H1 (cell line): ENCODE measurements around the gene HGD. TPM values are rescaled to one million over a fixed set of nuclear protein-coding genes. Genes with fewer than 3 reads are reported as not detected.

Source experiments
- CTCF ChIA-PET: fragments of 300-600 bp; sonication (Branson Sonifier 250); formaldehyde crosslinking; loops from one replicate; lab custom pipeline; 2021; ENCODE audit not compliant: partially characterized antibody; lab: Charles Lee
- POLR2A ChIA-PET: fragments of 300-600 bp; sonication (Branson Sonifier 250); formaldehyde crosslinking; loops from one replicate; lab custom pipeline; 2021; ENCODE audit warnings: inconsistent platforms; ENCODE audit not compliant: partially characterized antibody; lab: Charles Lee
- DNase-seq, 2 experiments: peaks; one replicate each; pipeline versions ENCODE4 v3.0.0 to v3.0.0-alpha.2; 2010 to 2022; ENCODE audit warnings: low spot score in 2 of 2, low read depth in 1 of 2, mixed read lengths in 1 of 2
- FAIRE-seq: peaks from 2 replicates; lab custom pipeline; 2011; peaks lifted over from hg19 to GRCh38; lab: Jason Lieb, UNC
- H2AFZ ChIP-seq: 2 replicates; pipeline ENCODE4 v1.8.1; 2012; ENCODE audit warnings: low read length, inconsistent platforms
- H2AK5ac ChIP-seq: 2 replicates; pipeline ENCODE4 v1.6.1; 2013; ENCODE audit warnings: low read depth, low read length
- H2BK120ac ChIP-seq: replicated peaks from 2 replicates; pipeline ENCODE3; 2013; ENCODE audit warnings: low read depth, low read length, inconsistent platforms
- H2BK12ac ChIP-seq: 2 replicates; pipeline ENCODE4 v1.6.1; 2013; ENCODE audit warnings: low read depth, low read length
- H2BK15ac ChIP-seq: 2 replicates; pipeline ENCODE4 v1.6.1; 2013; ENCODE audit warnings: low read length
- H2BK20ac ChIP-seq: 2 replicates; pipeline ENCODE4 v1.6.1; 2013; ENCODE audit warnings: low read length
- H2BK5ac ChIP-seq: 2 replicates; pipeline ENCODE4 v1.6.1; 2013; ENCODE audit warnings: low read depth, low read length
- H3K14ac ChIP-seq: 2 replicates; pipeline ENCODE4 v1.6.1; 2013; ENCODE audit warnings: inconsistent platforms; ENCODE audit not compliant: insufficient read length
- H3K18ac ChIP-seq: 2 replicates; pipeline ENCODE4 v1.6.1; 2013; ENCODE audit warnings: low read length; ENCODE audit errors: extremely low read depth
- H3K23ac ChIP-seq: 2 replicates; pipeline ENCODE4 v1.6.1; 2013; ENCODE audit warnings: inconsistent platforms; ENCODE audit not compliant: insufficient read length
- H3K23me2 ChIP-seq: 2 replicates; pipeline ENCODE4 v1.6.1; 2013; ENCODE audit warnings: low read depth, low read length
- H3K27ac ChIP-seq: 2 replicates; pipeline ENCODE4 v1.6.1; 2011; ENCODE audit warnings: low read depth, low read length, inconsistent platforms
- H3K27me3 ChIP-seq, 4 experiments: replicated peaks in 1 of 4; 1 replicate in 1 of 4; 2 replicates in 3 of 4; pipeline versions ENCODE4 v1.6.1 to v1.8.1; 2011 to 2013; ENCODE audit warnings: low read length in 3 of 4, mild to moderate bottlenecking in 3 of 4, inconsistent platforms in 2 of 4, mixed read lengths in 2 of 4, moderate library complexity in 1 of 4; ENCODE audit not compliant: control insufficient read depth in 3 of 4, insufficient read depth in 3 of 4; ENCODE audit errors: extremely low read depth in 1 of 4
- H3K36me3 ChIP-seq, 4 experiments: 2 replicates each; pipeline versions ENCODE4 v1.6.1 to v1.8.1; 2011 to 2013; ENCODE audit warnings: mild to moderate bottlenecking in 4 of 4, low read length in 3 of 4, moderate library complexity in 2 of 4, control low read depth in 1 of 4, inconsistent platforms in 1 of 4; ENCODE audit not compliant: insufficient read depth in 4 of 4, control insufficient read depth in 2 of 4
- H3K4ac ChIP-seq: replicated peaks from 2 replicates; pipeline ENCODE3; 2013; ENCODE audit warnings: low read length, low read depth, mixed read lengths, inconsistent platforms; ENCODE audit not compliant: insufficient read length
- H3K4me1 ChIP-seq, 4 experiments: replicated peaks in 1 of 4; 1 replicate in 1 of 4; 2 replicates in 3 of 4; pipeline versions ENCODE4 v1.6.1 to v1.8.1; 2011 to 2013; ENCODE audit warnings: low read length in 3 of 4, inconsistent platforms in 2 of 4, mixed read lengths in 1 of 4; ENCODE audit not compliant: insufficient read depth in 4 of 4, control insufficient read depth in 3 of 4
- H3K4me2 ChIP-seq, 2 experiments: 2 replicates each; pipeline versions ENCODE4 v1.6.1 to v1.8.1; 2011 to 2013; ENCODE audit warnings: low read depth in 2 of 2, low read length in 2 of 2, control low read depth in 1 of 2, inconsistent platforms in 1 of 2, mild to moderate bottlenecking in 1 of 2; ENCODE audit not compliant: insufficient read depth in 1 of 2
- H3K4me3 ChIP-seq, 4 experiments: fragments of 200-600, 300-600 bp in 1 of 4; sonication (generic), shearing (Covaris generic), sonication (Bioruptor Twin) in 1 of 4; 2 replicates each; pipeline versions ENCODE4 v1.5.1 to v1.8.1; 2011 to 2016; ENCODE audit warnings: low read length in 4 of 4, low read depth in 3 of 4, control low read depth in 2 of 4, inconsistent platforms in 2 of 4, mild to moderate bottlenecking in 2 of 4, mixed read lengths in 1 of 4, moderate library complexity in 1 of 4; ENCODE audit not compliant: insufficient read depth in 2 of 4; ENCODE audit errors: extremely low read depth in 1 of 4
- H3K56ac ChIP-seq: replicated peaks from 2 replicates; pipeline ENCODE3; 2013; ENCODE audit warnings: low read depth, mild to moderate bottlenecking, mixed read lengths, low read length, inconsistent platforms; ENCODE audit not compliant: insufficient read length
- H3K79me1 ChIP-seq: 2 replicates; pipeline ENCODE4 v1.6.1; 2013; ENCODE audit warnings: low read depth, low read length, control low read depth
- H3K79me2 ChIP-seq, 2 experiments: 2 replicates each; pipeline versions ENCODE4 v1.6.1 to v1.8.1; 2012 to 2013; ENCODE audit warnings: low read length in 2 of 2, mild to moderate bottlenecking in 2 of 2, inconsistent platforms in 1 of 2; ENCODE audit not compliant: insufficient read depth in 2 of 2, control insufficient read depth in 1 of 2
- H3K9ac ChIP-seq, 4 experiments: replicated peaks in 1 of 4; 1 replicate in 1 of 4; 2 replicates in 3 of 4; pipeline versions ENCODE4 v1.6.1 to v1.8.1; 2011 to 2013; ENCODE audit warnings: low read depth in 3 of 4, low read length in 3 of 4, control low read depth in 2 of 4, mild to moderate bottlenecking in 2 of 4, moderate library complexity in 2 of 4, inconsistent platforms in 1 of 4; ENCODE audit errors: extremely low read depth in 1 of 4
- H3K9me3 ChIP-seq, 2 experiments: 2 replicates each; pipeline versions ENCODE4 v1.6.1 to v1.8.1; 2012 to 2013; ENCODE audit warnings: mild to moderate bottlenecking in 2 of 2, moderate library complexity in 2 of 2, control low read depth in 1 of 2, inconsistent platforms in 1 of 2, low read depth in 1 of 2, low read length in 1 of 2, mixed read lengths in 1 of 2; ENCODE audit not compliant: insufficient read depth in 2 of 2
- H4K20me1 ChIP-seq, 2 experiments: replicated peaks in 1 of 2; 2 replicates each; pipeline versions ENCODE3 to v1.8.1; 2011 to 2013; ENCODE audit warnings: inconsistent platforms in 2 of 2, low read length in 2 of 2, mild to moderate bottlenecking in 1 of 2; ENCODE audit not compliant: insufficient read depth in 2 of 2, control insufficient read depth in 1 of 2
- H4K5ac ChIP-seq: 2 replicates; pipeline ENCODE4 v1.6.1; 2013; ENCODE audit warnings: low read length, low read depth, mixed read lengths, inconsistent platforms; ENCODE audit not compliant: insufficient read length
- H4K8ac ChIP-seq: 2 replicates; pipeline ENCODE4 v1.8.0; 2013; ENCODE audit warnings: mild to moderate bottlenecking, moderate library complexity, low read length, inconsistent platforms; ENCODE audit not compliant: insufficient read depth; ENCODE audit errors: extremely low read depth
- H4K91ac ChIP-seq: replicated peaks from 2 replicates; pipeline ENCODE3; 2013; ENCODE audit warnings: low read length, mixed read lengths, inconsistent platforms; ENCODE audit not compliant: insufficient read length
- CBX5 ChIP-seq: fragments of 300-800, 300-1000 bp; sonication (generic); IDR thresholded peaks from 2 replicates; pipeline ENCODE4 v1.7.1; 2016; ENCODE audit warnings: antibody characterized with exemption, low read length, low read depth
- GABPA ChIP-seq: IDR thresholded peaks from 2 replicates; pipeline ENCODE4 v1.6.1; 2011; ENCODE audit warnings: mild to moderate bottlenecking, low read length, moderate library complexity, borderline replicate concordance; ENCODE audit not compliant: insufficient read depth
- NANOG ChIP-seq: IDR thresholded peaks from 2 replicates; pipeline ENCODE4 v1.6.1; 2011; ENCODE audit warnings: low read length, low read depth, mild to moderate bottlenecking, inconsistent platforms; ENCODE audit not compliant: insufficient read depth, poor library complexity, severe bottlenecking
- RXRA ChIP-seq: IDR thresholded peaks from 2 replicates; pipeline ENCODE4 v1.6.1; 2011; ENCODE audit warnings: low read depth, mild to moderate bottlenecking, low read length, moderate library complexity; ENCODE audit not compliant: insufficient read depth
- SIN3A ChIP-seq, 2 experiments: IDR thresholded peaks in 1 of 2; conservative IDR thresholded peaks in 1 of 2; 2 replicates each; pipeline ENCODE4 v1.6.1; 2011 to 2012; ENCODE audit warnings: low read length in 2 of 2, improper control_type of control experiment in 1 of 2, low read depth in 1 of 2, mild to moderate bottlenecking in 1 of 2
- SP1 ChIP-seq: IDR thresholded peaks from 2 replicates; pipeline ENCODE4 v1.6.1; 2011; ENCODE audit warnings: low read depth, low read length
- TAF7 ChIP-seq: optimal IDR thresholded peaks from 2 replicates; pipeline ENCODE3; 2011; ENCODE audit warnings: low read depth, mild to moderate bottlenecking, inconsistent platforms, low read length, moderate library complexity, borderline replicate concordance
- ZNF274 ChIP-seq: IDR thresholded peaks from 2 replicates; pipeline ENCODE4 v1.7.0; 2012; ENCODE audit warnings: low read length, borderline replicate concordance; ENCODE audit errors: extremely low read depth
- WGBS, 2 experiments: shearing (Covaris generic) in 1 of 2; methylation state at CpG; one replicate each; pipeline versions ENCODE4 v1.1.6 to v1.1.7; 2013 to 2015; ENCODE audit warnings: low lambda C conversion rate in 2 of 2, mixed read lengths in 2 of 2, inconsistent platforms in 1 of 2, low coverage in 1 of 2, missing lambda C conversion rate in 1 of 2; ENCODE audit not compliant: insufficient replicate concordance in 2 of 2, insufficient coverage in 1 of 2, insufficient read length in 1 of 2; ENCODE audit errors: extremely low coverage in 1 of 2, missing lambda C conversion rate in 1 of 2; 5-methylcytosine and 5-hydroxymethylcytosine counted together
- polyA plus RNA-seq, 7 experiments: library from polyadenylated mRNA; depleted of rRNA in 3 of 7; stranded (reverse) in 5 of 7; unstranded in 2 of 7; fragments of >200 nt in 5 of 7; fragments of 200-250 nt in 2 of 7; gene quantifications; 1 replicate in 5 of 7; 2 replicates in 1 of 7; 4 replicates in 1 of 7; pipeline versions ENCODE4 v1.2.1 to v1.2.3, GENCODE V29; 2011 to 2013; ENCODE audit warnings: missing spikeins in 2 of 7, mixed read lengths in 2 of 7
- total RNA-seq: library from RNA; stranded (reverse); fragmentation: NEBNext Ultra II Directional; extraction: Animal tissue kit (Norgen Biotek cat#: 25700); gene quantifications from 2 replicates; pipeline ENCODE4 v1.2.1, GENCODE V29; 2021
- TF ChIP-seq, protein P1 (sequence below): IDR thresholded peaks from 2 replicates; pipeline ENCODE4 v1.6.1; 2012; ENCODE audit warnings: low read length, inconsistent platforms
- TF ChIP-seq, protein P2 (sequence below): IDR thresholded peaks from 2 replicates; pipeline ENCODE4 v1.6.1; 2012; ENCODE audit warnings: inconsistent platforms

The HGD gene
- total and polyA plus RNA-seq, 2 of the 8 experiments (the other 6 are each of a cell fraction or from before 2014, with no cell fraction given), result 0.11 TPM; not detected in 1

DNA sequence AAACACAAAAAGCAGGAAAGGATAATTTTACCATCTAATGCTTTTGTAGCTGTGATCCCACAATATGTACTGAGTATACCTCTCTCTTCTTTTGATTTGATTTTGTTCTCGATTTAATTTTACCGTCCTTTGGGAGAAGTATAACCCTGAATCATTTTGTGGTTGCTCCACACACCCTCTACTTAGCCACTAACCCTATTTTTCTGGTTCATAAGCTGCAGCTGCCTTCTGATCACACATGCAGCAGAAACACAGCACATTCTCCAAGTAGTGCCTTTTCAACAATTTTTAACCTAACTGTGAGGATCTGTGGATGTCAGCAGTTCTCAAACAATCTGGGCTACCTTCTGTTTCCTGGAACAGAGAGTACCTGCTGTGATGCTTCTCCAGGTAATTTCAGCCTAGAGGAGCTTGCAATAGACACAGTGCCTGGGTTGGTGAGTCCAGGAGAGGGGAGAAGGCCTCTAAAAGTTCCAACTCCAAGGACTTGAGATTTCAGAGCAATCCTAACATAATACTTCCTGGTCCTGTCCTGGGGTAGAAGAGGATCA lies 40.3 kb downstream of the HGD start:
- H4K8ac ChIP-seq, result no peak overlapping the region
- FAIRE-seq (no peak), DNase-seq (no peak)
- H2BK5ac ChIP-seq, result no peak overlapping the region
- no peaks in the 10 kb centered on the region for H3K27me3 ChIP-seq
- no peaks in the 10 kb centered on the region; a peak in 1 of 8 replicates for H3K36me3 ChIP-seq
- no peaks in the 10 kb centered on the region for H3K23me2 ChIP-seq
- no peak overlapping the region for H3K27ac ChIP-seq
- no peak overlapping the region for H3K9ac ChIP-seq
- POLR2A ChIA-PET, result interaction anchor here (1.0 kb wide), 1 partner anchor 10 kb away, joined by 3 read pairs; no protein-coding TSS in a partner anchor
- H3K4me3 ChIP-seq, result no peak overlapping the region
- H4K5ac ChIP-seq, result no peak overlapping the region
- H3K14ac ChIP-seq, result no peak overlapping the region
- CTCF ChIA-PET, result interaction anchor here (0.8 to 1.4 kb wide), 2 partner anchors 8 to 205 kb away, joined by 3 to 8 read pairs; no protein-coding TSS in a partner anchor
- H3K56ac ChIP-seq, result no peak overlapping the region
- no peak overlapping the region for H2BK120ac ChIP-seq
- H3K23ac ChIP-seq, result no peak overlapping the region
- no peak overlapping the region for H3K4ac ChIP-seq
- no peak overlapping the region for H4K91ac ChIP-seq
- H3K9me3 ChIP-seq, result peaks cover 0 to 3% of the 10 kb centered on the region in 2 experiments; a peak in 1 of 4 replicates
- peak overlapping the region; percentile 17; the same call in 1 of the 2 replicates for H2BK12ac ChIP-seq
- no peak overlapping the region for H3K4me2 ChIP-seq
- no peak overlapping the region for H3K18ac ChIP-seq
- 97% methylated on average over 2 of the region's 2 CpGs; no CpG with 5 or more reads in 1 of the 2 experiments for WGBS, 2 experiments
- H2AK5ac ChIP-seq, result no peak overlapping the region
- no peak overlapping the region for H2BK20ac ChIP-seq
- H3K79me1 ChIP-seq, result no peaks in the 10 kb centered on the region
- no peaks in the 10 kb centered on the region for H4K20me1 ChIP-seq
- H2AFZ ChIP-seq, result 0 out of 2 replicates have a peak overlapping the region, but pooled peaks have one; percentile 23
- H2BK15ac ChIP-seq, result no peak overlapping the region
- no peaks in the 10 kb centered on the region for H3K79me2 ChIP-seq
- no peaks in the 10 kb centered on the region for H3K4me1 ChIP-seq
- TF ChIP-seq SP1 (no peak), GABPA (no peak), TAF7 (no peak), CBX5 (no peak), SIN3A (conservative IDR thresholded peaks at IDR 0.05 in 1 of 2, IDR thresholded peaks at IDR 0.05 in 1 of 2; ENCODE audit: low read depth in 1 of 2, low read length in 2 of 2) (no peak), RXRA (no peak), NANOG (no peak), ZNF274 (no peak)
- TF ChIP-seq, protein P1, sequence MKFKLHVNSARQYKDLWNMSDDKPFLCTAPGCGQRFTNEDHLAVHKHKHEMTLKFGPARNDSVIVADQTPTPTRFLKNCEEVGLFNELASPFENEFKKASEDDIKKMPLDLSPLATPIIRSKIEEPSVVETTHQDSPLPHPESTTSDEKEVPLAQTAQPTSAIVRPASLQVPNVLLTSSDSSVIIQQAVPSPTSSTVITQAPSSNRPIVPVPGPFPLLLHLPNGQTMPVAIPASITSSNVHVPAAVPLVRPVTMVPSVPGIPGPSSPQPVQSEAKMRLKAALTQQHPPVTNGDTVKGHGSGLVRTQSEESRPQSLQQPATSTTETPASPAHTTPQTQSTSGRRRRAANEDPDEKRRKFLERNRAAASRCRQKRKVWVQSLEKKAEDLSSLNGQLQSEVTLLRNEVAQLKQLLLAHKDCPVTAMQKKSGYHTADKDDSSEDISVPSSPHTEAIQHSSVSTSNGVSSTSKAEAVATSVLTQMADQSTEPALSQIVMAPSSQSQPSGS, result no peak
- TF ChIP-seq, protein P2, sequence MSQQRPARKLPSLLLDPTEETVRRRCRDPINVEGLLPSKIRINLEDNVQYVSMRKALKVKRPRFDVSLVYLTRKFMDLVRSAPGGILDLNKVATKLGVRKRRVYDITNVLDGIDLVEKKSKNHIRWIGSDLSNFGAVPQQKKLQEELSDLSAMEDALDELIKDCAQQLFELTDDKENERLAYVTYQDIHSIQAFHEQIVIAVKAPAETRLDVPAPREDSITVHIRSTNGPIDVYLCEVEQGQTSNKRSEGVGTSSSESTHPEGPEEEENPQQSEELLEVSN, result no peak
